NOMO-1 treated with dmso at 0.1 percent for 144 hours (cell line): ENCODE measurements around the gene F11R.
"Not testable (repeated sequence)": the region's sequence is repeated elsewhere in the genome, so short reads cannot be mapped to it uniquely, and the experiment has no call there.

Experiments used
- DNase-seq: peaks from one replicate; lab custom pipeline; 2025; ENCODE audit not compliant: unreplicated experiment; lab: John Stamatoyannopoulos, UW

The F11R gene

GRCh38 chr1:161020509-161021164 lies at the start of gene F11R:
Gene F11R, minus strand, starts transcription at chr1:161021152. Its CDS starts 79 bp downstream, at chr1:161021073.
- peak; percentile 70 for DNase-seq

- DNase-seq = peak; percentile 92
Measured at GRCh38 chr1:161069731-161070270, 48.8 kb upstream of the F11R start, which contains the start of gene ARHGAP30. Gene ARHGAP30, minus strand, starts transcription at chr1:161069891. Its CDS starts 267 bp downstream, at chr1:161069624.

- no peak for DNase-seq
Measured at GRCh38 chr1:161069241-161069640, 48.3 kb upstream of the F11R start.

GRCh38 chr1:161068306-161069234 lies 47.6 kb upstream of the F11R start:
- peak; percentile 92 for DNase-seq

GRCh38 chr1:161066694-161067093 lies 45.7 kb upstream of the F11R start:
- no peak for DNase-seq

GRCh38 chr1:161065681-161066080 lies 44.7 kb upstream of the F11R start:
- not testable (repeated sequence) for DNase-seq

GRCh38 chr1:161063936-161064335 lies 43.0 kb upstream of the F11R start:
- DNase-seq = not testable (repeated sequence)

GRCh38 chr1:161061419-161061818 lies 40.5 kb upstream of the F11R start:
- DNase-seq = no peak

GRCh38 chr1:161059293-161059692 lies 38.3 kb upstream of the F11R start:
- DNase-seq = no peak

GRCh38 chr1:161054805-161055204 lies 33.9 kb upstream of the F11R start:
- no peak for DNase-seq

- no peak for DNase-seq
Measured at GRCh38 chr1:161054232-161054631, 33.3 kb upstream of the F11R start.

GRCh38 chr1:161052899-161053298 lies 31.9 kb upstream of the F11R start:
- no peak for DNase-seq

GRCh38 chr1:161051219-161051618 lies 30.3 kb upstream of the F11R start:
- DNase-seq = no peak

- DNase-seq = no peak
Measured at GRCh38 chr1:161048949-161049722, 28.2 kb upstream of the F11R start.

GRCh38 chr1:161047436-161048420 lies 26.8 kb upstream of the F11R start:
- no peak for DNase-seq

- peak; percentile 74 for DNase-seq
Measured at GRCh38 chr1:161046605-161047228, 25.8 kb upstream of the F11R start.

- DNase-seq = peak; percentile 95
Measured at GRCh38 chr1:161045736-161046604, 25.0 kb upstream of the F11R start, which contains the start of gene USF1. Gene USF1, minus strand, starts transcription at chr1:161045977. Its CDS starts 2,702 bp downstream, at chr1:161043275.
